ENCODE results near the gene RRAGA. TPM values are rescaled to one million over a fixed set of nuclear protein-coding genes. Genes with fewer than 3 reads are reported as not detected.

Gene RRAGA
- total and polyA plus RNA-seq, 2 of the 8 experiments (the other 6 are each of a cell fraction or from before 2014, with no cell fraction given): 45.6 to 46.5 TPM

- TF ChIP-seq CREB1 (IDR thresholded peaks at IDR 0.05): peak; percentile 37; the same call in 1 of the 2 replicates
- TF ChIP-seq E2F6 (IDR thresholded peaks at IDR 0.05): no peak
- Histone ChIP-seq H3K79me2 (ENCODE audit: control insufficient read depth in 1 of 2, insufficient read depth in 2 of 2, low read length in 2 of 2) (no peaks in the 10 kb centered on the region), H4K20me1 (replicated peaks in 1 of 2; ENCODE audit: control insufficient read depth in 1 of 2, insufficient read depth in 2 of 2, low read length in 2 of 2) (no peaks in the 10 kb centered on the region), H3K36me3 (ENCODE audit: control insufficient read depth in 2 of 4, insufficient read depth in 4 of 4, low read length in 3 of 4) (no peaks in the 10 kb centered on the region), H3K4me1 (replicated peaks in 1 of 4; ENCODE audit: control insufficient read depth in 3 of 4, insufficient read depth in 4 of 4, low read length in 3 of 4) (no peaks in the 10 kb centered on the region), H2BK120ac (replicated peaks; ENCODE audit: low read depth, low read length) (no peak within 1 kb of the TSS), H2AK5ac (ENCODE audit: low read depth, low read length) (no peak within 1 kb of the TSS), H3K18ac (ENCODE audit: extremely low read depth, low read length) (no peak within 1 kb of the TSS), H4K5ac (ENCODE audit: insufficient read length, low read depth, low read length) (no peak within 1 kb of the TSS), H2AFZ (ENCODE audit: low read length) (no peak within 1 kb of the TSS), H2BK15ac (ENCODE audit: low read length) (no peak within 1 kb of the TSS), H3K4me2 (ENCODE audit: insufficient read depth in 1 of 2, low read depth in 2 of 2, low read length in 2 of 2) (no peak within 1 kb of the TSS), H3K9me3 (ENCODE audit: insufficient read depth in 2 of 2, low read depth in 1 of 2, low read length in 1 of 2) (peaks cover 0 to 2% of the 10 kb centered on the region in 2 experiments; a peak in 2 of 4 replicates), H3K56ac (replicated peaks; ENCODE audit: insufficient read length, low read depth, low read length) (no peak within 1 kb of the TSS), H3K9ac (replicated peaks in 1 of 4; ENCODE audit: extremely low read depth in 1 of 4, low read depth in 3 of 4, low read length in 3 of 4) (no peak within 1 kb of the TSS), H4K91ac (replicated peaks; ENCODE audit: insufficient read length, low read length) (peak within 1 kb of the TSS; percentile 25), H3K23me2 (ENCODE audit: low read depth, low read length) (no peaks in the 10 kb centered on the region), H3K27me3 (replicated peaks in 1 of 4; ENCODE audit: control insufficient read depth in 3 of 4, extremely low read depth in 1 of 4, insufficient read depth in 3 of 4, low read length in 3 of 4) (peaks cover 0 to 4% (median 0%) of the 10 kb centered on the region in 4 experiments; a peak in 1 of 7 replicates), H3K4me3 (ENCODE audit: extremely low read depth in 1 of 4, insufficient read depth in 2 of 4, low read depth in 3 of 4, low read length in 4 of 4) (no peak within 1 kb of the TSS), H3K27ac (ENCODE audit: low read depth, low read length) (no peak within 1 kb of the TSS), H4K8ac (ENCODE audit: extremely low read depth, insufficient read depth, low read length) (peak within 1 kb of the TSS; percentile 39; the same call in 1 of the 2 replicates), H2BK20ac (ENCODE audit: low read length) (no peak within 1 kb of the TSS), H3K23ac (ENCODE audit: insufficient read length) (no peak within 1 kb of the TSS), H3K4ac (replicated peaks; ENCODE audit: insufficient read length, low read depth, low read length) (no peak within 1 kb of the TSS), H3K79me1 (ENCODE audit: low read depth, low read length) (no peaks in the 10 kb centered on the region), H2BK12ac (ENCODE audit: low read depth, low read length) (no peak within 1 kb of the TSS), H3K14ac (ENCODE audit: insufficient read length) (no peak within 1 kb of the TSS), H2BK5ac (ENCODE audit: low read depth, low read length) (no peak within 1 kb of the TSS)
- no peak for DNase-seq (ENCODE audit: low read depth in 1 of 2, low spot score in 2 of 2)
- FAIRE-seq: no peak
- ChIA-PET POLR2A (ENCODE audit: partially characterized antibody) (no interaction called here), CTCF (ENCODE audit: partially characterized antibody) (interaction anchor here (0.6 to 1.7 kb wide), 3 partner anchors 16 to 432 kb away, joined by 3 to 5 read pairs (median 3); partner anchors contain the start of gene RRAGA)
- 91% methylated on average over 19 of the region's 20 CpGs; no CpG with 5 or more reads in 1 of the 2 experiments for WGBS, 2 experiments (ENCODE audit: extremely low coverage in 1 of 2, insufficient coverage in 1 of 2, insufficient read length in 1 of 2, insufficient replicate concordance in 2 of 2, low coverage in 1 of 2, low lambda C conversion rate in 2 of 2, missing lambda C conversion rate in 1 of 2)
These were observed 16.2 kb upstream of the RRAGA start, which contains the start of gene SAXO1 for GRCh38 chr9:19033015-19033414. Gene SAXO1, minus strand, starts transcription at chr9:19033209. Its CDS starts 301 bp downstream, at chr9:19032908.

Measured in H1 (cell line).